ENCODE results near the gene CIC. TPM values are rescaled to one million over a fixed set of nuclear protein-coding genes. Genes with fewer than 3 reads are reported as not detected.

Gene CIC
- total and polyA plus RNA-seq, 2 of the 13 experiments (the other 11 are each of a cell fraction or from before 2014, with no cell fraction given), result 5.9 to 8.0 TPM

GRCh38 chr19:42316223-42317211 is 47.5 kb downstream of the CIC start (continued):
- TF ChIP-seq ZNF556 (CRISPR knock-in tag; IDR thresholded peaks at IDR 0.05; ENCODE audit: borderline replicate concordance), result no peak
- TF ChIP-seq ZNF839 (CRISPR knock-in tag; IDR thresholded peaks at IDR 0.05; ENCODE audit: borderline replicate concordance), result no peak
- no peak for TF ChIP-seq ETS1 (CRISPR knock-in tag; IDR thresholded peaks at IDR 0.05)
- TF ChIP-seq RBAK (CRISPR knock-in tag; IDR thresholded peaks at IDR 0.05), result no peak
- TF ChIP-seq MED8 (CRISPR knock-in tag; IDR thresholded peaks at IDR 0.05; ENCODE audit: insufficient replicate concordance), result no peak
- TF ChIP-seq ZBTB4 (CRISPR knock-in tag; IDR thresholded peaks at IDR 0.05; ENCODE audit: borderline replicate concordance), result no peak
- TF ChIP-seq ZMAT3 (CRISPR knock-in tag; conservative IDR thresholded peaks at IDR 0.05), result no peak
- TF ChIP-seq THAP9 (CRISPR knock-in tag; IDR thresholded peaks at IDR 0.05; ENCODE audit: borderline replicate concordance), result peak; percentile 86; the same call in 1 of the 2 replicates
- TF ChIP-seq NONO (IDR thresholded peaks at IDR 0.05), result no peak
- TF ChIP-seq NONO (CRISPR knock-in tag; conservative IDR thresholded peaks at IDR 0.05), result no peak
- no peak for TF ChIP-seq SOX6 (IDR thresholded peaks at IDR 0.05)
- TF ChIP-seq SOX6 (CRISPR knock-in tag; IDR thresholded peaks at IDR 0.05), result no peak
- peak; percentile 92 for TF ChIP-seq ZNF687 (CRISPR knock-in tag; IDR thresholded peaks at IDR 0.05)
